HepG2 (cell line): ENCODE results near the gene LURAP1L.

ENCODE experiments used
- ARID3A ChIP-seq: IDR thresholded peaks from 2 replicates; pipeline ENCODE4 v1.6.1; 2012; ENCODE audit warnings: low read depth, low read length, improper control_type of control experiment
- BCL3 ChIP-seq: sonication (generic); formaldehyde crosslinking; IDR thresholded peaks from 2 replicates; pipeline ENCODE4 v1.5.1; 2020; ENCODE audit warnings: mild to moderate bottlenecking, missing genetic modification reagents, moderate library complexity
- CTCF ChIP-seq: sonication (generic); formaldehyde crosslinking; IDR thresholded peaks from 2 replicates; pipeline ENCODE4 v1.5.0; 2020; ENCODE audit warnings: mild to moderate bottlenecking, missing genetic modification reagents, moderate library complexity
- ELF1 ChIP-seq: sonication (generic); formaldehyde crosslinking; IDR thresholded peaks from 2 replicates; pipeline ENCODE4 v1.4.0; 2020; ENCODE audit warnings: missing genetic modification reagents
- GLI4 ChIP-seq: sonication (generic); formaldehyde crosslinking; IDR thresholded peaks from 2 replicates; pipeline ENCODE4 v1.5.1; 2020; ENCODE audit warnings: missing genetic modification reagents, mild to moderate bottlenecking, moderate library complexity, borderline replicate concordance
- HDAC1 ChIP-seq: sonication (generic); formaldehyde crosslinking; IDR thresholded peaks from 2 replicates; pipeline ENCODE4 v1.5.1; 2020; ENCODE audit warnings: mild to moderate bottlenecking, missing genetic modification reagents
- JUND ChIP-seq: sonication (generic); formaldehyde crosslinking; IDR thresholded peaks from 2 replicates; pipeline ENCODE4 v1.8.0; 2022; ENCODE audit warnings: mild to moderate bottlenecking, missing genetic modification reagents
- POLR2AphosphoS5 ChIP-seq: IDR thresholded peaks from 2 replicates; pipeline ENCODE4 v1.6.1; 2012; ENCODE audit warnings: low read depth, low read length
- SETDB1 ChIP-seq: sonication (generic); formaldehyde crosslinking; IDR thresholded peaks from 2 replicates; pipeline ENCODE4 v1.5.1; 2020; ENCODE audit warnings: missing genetic modification reagents, mild to moderate bottlenecking, borderline replicate concordance
- STAT5B ChIP-seq: sonication (generic); formaldehyde crosslinking; IDR thresholded peaks from 2 replicates; pipeline ENCODE4 v1.4.0; 2020; ENCODE audit warnings: missing genetic modification reagents
- TAF1 ChIP-seq: sonication (generic); formaldehyde crosslinking; IDR thresholded peaks from 2 replicates; pipeline ENCODE4 v1.4.0; 2020; ENCODE audit warnings: missing genetic modification reagents
- ZNF639 ChIP-seq: conservative IDR thresholded peaks from 2 replicates; pipeline ENCODE4 v1.6.1; 2018; ENCODE audit warnings: missing genetic modification reagents
- ZNF841 ChIP-seq: sonication (generic); formaldehyde crosslinking; IDR thresholded peaks from 2 replicates; pipeline ENCODE4 v1.8.1; 2023; ENCODE audit warnings: missing genetic modification reagents, borderline replicate concordance
- ZUFSP ChIP-seq: sonication (generic); formaldehyde crosslinking; IDR thresholded peaks from 2 replicates; pipeline ENCODE4 v1.9.0; 2021; ENCODE audit warnings: missing genetic modification reagents, mild to moderate bottlenecking, borderline replicate concordance

GRCh38 chr9:12856603-12857002 lies 81.8 kb downstream of the LURAP1L start:
- no peak for TF ChIP-seq ARID3A
- no peak for TF ChIP-seq JUND
- no peak for TF ChIP-seq CTCF (CRISPR knock-in tag)
- no peak for TF ChIP-seq HDAC1 (CRISPR knock-in tag)
- TF ChIP-seq TAF1 (CRISPR knock-in tag), result no peak
- no peak for TF ChIP-seq ZUFSP (CRISPR knock-in tag)
- no peak for TF ChIP-seq ELF1
- TF ChIP-seq ZNF841 (CRISPR knock-in tag), result no peak
- TF ChIP-seq POLR2AphosphoS5, result no peak
- TF ChIP-seq GLI4, result no peak
- TF ChIP-seq BCL3 (CRISPR knock-in tag), result no peak
- no peak for TF ChIP-seq ZNF639 (CRISPR knock-in tag)
- TF ChIP-seq STAT5B (CRISPR knock-in tag), result no peak
- no peak for TF ChIP-seq SETDB1
